ENCODE results near the gene EIF1.

The EIF1 gene

GRCh38 chr17:41665566-41666236, 23.0 kb upstream of the EIF1 start:
- Histone ChIP-seq H3K79me2 (ENCODE audit: control insufficient read depth, low read length) (no peaks in the 10 kb centered on the region), H3K4me1 (ENCODE audit: control insufficient read depth, low read length) (peaks cover 35% of the 10 kb centered on the region), H3K9me3 (ENCODE audit: control insufficient read depth, insufficient read depth, low read length) (no peaks in the 10 kb centered on the region), H3K9me2 (replicated peaks; ENCODE audit: control insufficient read depth, low read length) (no peaks in the 10 kb centered on the region), H3K27me3 (ENCODE audit: control insufficient read depth, low read length) (no peaks in the 10 kb centered on the region), H3K36me3 (ENCODE audit: control insufficient read depth, low read length) (no peaks in the 10 kb centered on the region), H3F3A (ENCODE audit: control insufficient read depth, insufficient read depth) (no peaks in the 10 kb centered on the region; the same call in 1 of the 2 replicates), H4K20me1 (ENCODE audit: control insufficient read depth, insufficient read depth, low read depth, low read length) (no peaks in the 10 kb centered on the region), H3K27ac (ENCODE audit: low read depth, low read length) (peak overlapping the region; percentile 78), H3K4me3 (ENCODE audit: low read length) (peak overlapping the region; percentile 72), H3K4me2 (ENCODE audit: low read length) (peak overlapping the region; percentile 77)
- no peak for TF ChIP-seq EZH2phosphoT487 (IDR thresholded peaks at IDR 0.05; ENCODE audit: borderline replicate concordance, low read length)
- peak; percentile 94 for TF ChIP-seq CTCF (IDR thresholded peaks at IDR 0.05; ENCODE audit: low read depth, low read length, poor library complexity, severe bottlenecking)

GRCh38 chr17:41666237-41666641, 22.4 kb upstream of the EIF1 start:
- Histone ChIP-seq H3K9me3 (ENCODE audit: control insufficient read depth, insufficient read depth, low read length) (no peaks in the 10 kb centered on the region), H3K27ac (ENCODE audit: low read depth, low read length) (peak overlapping the region; percentile 78), H3K36me3 (ENCODE audit: control insufficient read depth, low read length) (no peaks in the 10 kb centered on the region), H3K4me3 (ENCODE audit: low read length) (peak overlapping the region; percentile 72), H3K4me1 (ENCODE audit: control insufficient read depth, low read length) (peaks cover 35% of the 10 kb centered on the region), H3F3A (ENCODE audit: control insufficient read depth, insufficient read depth) (no peaks in the 10 kb centered on the region; the same call in 1 of the 2 replicates), H3K79me2 (ENCODE audit: control insufficient read depth, low read length) (no peaks in the 10 kb centered on the region), H3K4me2 (ENCODE audit: low read length) (peak overlapping the region; percentile 77), H3K9me2 (replicated peaks; ENCODE audit: control insufficient read depth, low read length) (no peaks in the 10 kb centered on the region), H3K27me3 (ENCODE audit: control insufficient read depth, low read length) (no peaks in the 10 kb centered on the region), H4K20me1 (ENCODE audit: control insufficient read depth, insufficient read depth, low read depth, low read length) (no peaks in the 10 kb centered on the region)
- TF ChIP-seq CTCF (IDR thresholded peaks at IDR 0.05; ENCODE audit: low read depth, low read length, poor library complexity, severe bottlenecking) (no peak), EZH2phosphoT487 (IDR thresholded peaks at IDR 0.05; ENCODE audit: borderline replicate concordance, low read length) (no peak)

GRCh38 chr17:41666708-41667279, 21.9 kb upstream of the EIF1 start:
- Histone ChIP-seq H3K9me2 (replicated peaks; ENCODE audit: control insufficient read depth, low read length) (no peaks in the 10 kb centered on the region), H3K79me2 (ENCODE audit: control insufficient read depth, low read length) (no peaks in the 10 kb centered on the region), H3K27me3 (ENCODE audit: control insufficient read depth, low read length) (no peaks in the 10 kb centered on the region), H3K27ac (ENCODE audit: low read depth, low read length) (peak overlapping the region; percentile 78), H3K4me1 (ENCODE audit: control insufficient read depth, low read length) (peaks cover 35% of the 10 kb centered on the region), H3K4me2 (ENCODE audit: low read length) (peak overlapping the region; percentile 77), H3K9me3 (ENCODE audit: control insufficient read depth, insufficient read depth, low read length) (no peaks in the 10 kb centered on the region), H3F3A (ENCODE audit: control insufficient read depth, insufficient read depth) (no peaks in the 10 kb centered on the region; the same call in 1 of the 2 replicates), H4K20me1 (ENCODE audit: control insufficient read depth, insufficient read depth, low read depth, low read length) (no peaks in the 10 kb centered on the region), H3K4me3 (ENCODE audit: low read length) (peak overlapping the region; percentile 72), H3K36me3 (ENCODE audit: control insufficient read depth, low read length) (no peaks in the 10 kb centered on the region)
- TF ChIP-seq EZH2phosphoT487 (IDR thresholded peaks at IDR 0.05; ENCODE audit: borderline replicate concordance, low read length), result no peak
- TF ChIP-seq CTCF (IDR thresholded peaks at IDR 0.05; ENCODE audit: low read depth, low read length, poor library complexity, severe bottlenecking), result peak; percentile 94
